Neural progenitor cell (in vitro differentiated cells): Measurements from ENCODE around the gene GPR148.

Source experiments
- EZH2 ChIP-seq: fragments of 200-600 bp; sonication (generic); IDR thresholded peaks from 2 replicates; pipeline ENCODE4 v1.6.1; 2017; ENCODE audit warnings: antibody characterized with exemption, mild to moderate bottlenecking, moderate library complexity
- EZH2phosphoT487 ChIP-seq: fragments of 200-600 bp; sonication (generic); IDR thresholded peaks from 2 replicates; pipeline ENCODE4 v1.6.1; 2017; ENCODE audit warnings: antibody characterized with exemption
- TF ChIP-seq, protein P1 (sequence below): fragments of 200-600 bp; sonication (generic); IDR thresholded peaks from 2 replicates; pipeline ENCODE4 v1.5.1; 2017; ENCODE audit warnings: antibody characterized with exemption, mild to moderate bottlenecking

DNA sequence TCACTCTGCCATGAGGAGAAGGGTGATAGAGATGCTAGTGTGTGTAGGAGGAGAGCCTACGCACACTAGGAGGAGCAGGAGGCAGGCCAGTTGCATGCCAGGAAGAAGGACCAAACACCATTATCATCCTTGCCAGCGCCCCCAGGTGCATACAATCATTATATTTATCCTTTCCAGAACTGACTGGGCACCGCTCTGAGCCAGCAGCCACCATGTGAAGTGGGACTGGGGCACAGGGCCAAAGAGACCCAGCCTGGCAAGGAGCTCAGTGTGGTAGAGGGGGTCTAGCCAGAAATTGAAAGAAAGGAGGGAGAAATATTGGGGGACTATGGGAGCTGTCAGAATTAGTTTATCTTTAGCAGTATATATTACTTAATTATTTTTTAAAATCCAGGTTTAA, 8.3 kb upstream of the GPR148 start:
- TF ChIP-seq, protein P1, sequence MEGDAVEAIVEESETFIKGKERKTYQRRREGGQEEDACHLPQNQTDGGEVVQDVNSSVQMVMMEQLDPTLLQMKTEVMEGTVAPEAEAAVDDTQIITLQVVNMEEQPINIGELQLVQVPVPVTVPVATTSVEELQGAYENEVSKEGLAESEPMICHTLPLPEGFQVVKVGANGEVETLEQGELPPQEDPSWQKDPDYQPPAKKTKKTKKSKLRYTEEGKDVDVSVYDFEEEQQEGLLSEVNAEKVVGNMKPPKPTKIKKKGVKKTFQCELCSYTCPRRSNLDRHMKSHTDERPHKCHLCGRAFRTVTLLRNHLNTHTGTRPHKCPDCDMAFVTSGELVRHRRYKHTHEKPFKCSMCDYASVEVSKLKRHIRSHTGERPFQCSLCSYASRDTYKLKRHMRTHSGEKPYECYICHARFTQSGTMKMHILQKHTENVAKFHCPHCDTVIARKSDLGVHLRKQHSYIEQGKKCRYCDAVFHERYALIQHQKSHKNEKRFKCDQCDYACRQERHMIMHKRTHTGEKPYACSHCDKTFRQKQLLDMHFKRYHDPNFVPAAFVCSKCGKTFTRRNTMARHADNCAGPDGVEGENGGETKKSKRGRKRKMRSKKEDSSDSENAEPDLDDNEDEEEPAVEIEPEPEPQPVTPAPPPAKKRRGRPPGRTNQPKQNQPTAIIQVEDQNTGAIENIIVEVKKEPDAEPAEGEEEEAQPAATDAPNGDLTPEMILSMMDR = no peak
- TF ChIP-seq EZH2 = no peak
- TF ChIP-seq EZH2phosphoT487 = no peak
